Osteoblast (primary cell): ENCODE data around the gene HSPB9. TPM values are rescaled to one million over a fixed set of nuclear protein-coding genes. Genes with fewer than 3 reads are reported as not detected.

Experiments used
- DNase-seq: peaks from one replicate; pipeline ENCODE4 v3.0.0; 2011; ENCODE audit warnings: low spot score, mixed read lengths; ENCODE audit not compliant: insufficient read length; ENCODE audit errors: missing footprints
- H2AFZ ChIP-seq: 2 replicates; pipeline ENCODE4 v1.6.0; 2011; ENCODE audit warnings: mild to moderate bottlenecking, low read length
- H3K27ac ChIP-seq: 2 replicates; pipeline ENCODE4 v1.5.1; 2011; ENCODE audit warnings: mild to moderate bottlenecking, low read depth, low read length, moderate library complexity
- H3K27me3 ChIP-seq: 2 replicates; pipeline ENCODE4 v1.6.0; 2012; ENCODE audit warnings: mild to moderate bottlenecking, control low read depth, inconsistent platforms, low read length, moderate library complexity; ENCODE audit not compliant: insufficient read depth
- H3K36me3 ChIP-seq: 2 replicates; pipeline ENCODE4 v1.5.1; 2011; ENCODE audit warnings: mild to moderate bottlenecking, low read length, control low read depth, moderate library complexity; ENCODE audit not compliant: insufficient read depth
- H3K4me1 ChIP-seq: 2 replicates; pipeline ENCODE4 v1.5.1; 2011; ENCODE audit warnings: mild to moderate bottlenecking, low read length, control low read depth, moderate library complexity; ENCODE audit not compliant: insufficient read depth
- H3K4me2 ChIP-seq: 2 replicates; pipeline ENCODE4 v1.6.0; 2011; ENCODE audit warnings: mild to moderate bottlenecking, low read length; ENCODE audit not compliant: insufficient read depth
- H3K4me3 ChIP-seq: fragments of 200-600 bp; sonication (generic); 3 replicates; pipeline ENCODE4 v1.5.1; 2012; ENCODE audit warnings: mild to moderate bottlenecking, low read length, inconsistent platforms; ENCODE audit not compliant: insufficient read depth
- H3K79me2 ChIP-seq: 2 replicates; pipeline ENCODE4 v1.6.0; 2012; ENCODE audit warnings: mild to moderate bottlenecking, low read length, control low read depth, inconsistent platforms; ENCODE audit not compliant: insufficient read depth
- H3K9me3 ChIP-seq: 2 replicates; pipeline ENCODE4 v1.5.1; 2011; ENCODE audit warnings: low read depth, low read length, control low read depth
- H4K20me1 ChIP-seq: 2 replicates; pipeline ENCODE4 v1.6.0; 2012; ENCODE audit warnings: mild to moderate bottlenecking, low read length, control low read depth; ENCODE audit not compliant: insufficient read depth
- CTCF ChIP-seq: IDR thresholded peaks from 2 replicates; pipeline ENCODE4 v1.5.1; 2011; ENCODE audit warnings: mild to moderate bottlenecking, low read depth, low read length, moderate library complexity; ENCODE audit errors: extremely low read depth
- total RNA-seq: library from RNA; depleted of rRNA; stranded (reverse); fragments of >200 nt; gene quantifications from 2 replicates; pipeline ENCODE4 v1.2.3, GENCODE V29; 2012

HSPB9 gene
- total RNA-seq, 1 donor: not detected

GRCh38 chr17:42094375-42095069, 28.1 kb upstream of the HSPB9 start:
- Histone ChIP-seq H3K27ac (no peak overlapping the region), H2AFZ (no peak overlapping the region), H3K27me3 (peaks cover 40% of the 10 kb centered on the region), H3K36me3 (no peaks in the 10 kb centered on the region), H3K4me2 (no peak overlapping the region), H3K4me3 (no peak overlapping the region), H3K9me3 (no peaks in the 10 kb centered on the region), H4K20me1 (no peaks in the 10 kb centered on the region), H3K79me2 (no peaks in the 10 kb centered on the region), H3K4me1 (no peaks in the 10 kb centered on the region)
- DNase-seq: no peak
- TF ChIP-seq CTCF: no peak

- Histone ChIP-seq H3K27ac (no peak overlapping the region), H3K4me2 (no peak overlapping the region), H3K36me3 (no peaks in the 10 kb centered on the region), H3K9me3 (no peaks in the 10 kb centered on the region), H2AFZ (no peak overlapping the region), H3K27me3 (peaks cover 30% of the 10 kb centered on the region), H4K20me1 (no peaks in the 10 kb centered on the region), H3K79me2 (no peaks in the 10 kb centered on the region), H3K4me1 (no peaks in the 10 kb centered on the region), H3K4me3 (no peak overlapping the region)
- no peak for DNase-seq
- no peak for TF ChIP-seq CTCF
Observed at GRCh38 chr17:42096360-42097111, 26.1 kb upstream of the HSPB9 start.

DNA sequence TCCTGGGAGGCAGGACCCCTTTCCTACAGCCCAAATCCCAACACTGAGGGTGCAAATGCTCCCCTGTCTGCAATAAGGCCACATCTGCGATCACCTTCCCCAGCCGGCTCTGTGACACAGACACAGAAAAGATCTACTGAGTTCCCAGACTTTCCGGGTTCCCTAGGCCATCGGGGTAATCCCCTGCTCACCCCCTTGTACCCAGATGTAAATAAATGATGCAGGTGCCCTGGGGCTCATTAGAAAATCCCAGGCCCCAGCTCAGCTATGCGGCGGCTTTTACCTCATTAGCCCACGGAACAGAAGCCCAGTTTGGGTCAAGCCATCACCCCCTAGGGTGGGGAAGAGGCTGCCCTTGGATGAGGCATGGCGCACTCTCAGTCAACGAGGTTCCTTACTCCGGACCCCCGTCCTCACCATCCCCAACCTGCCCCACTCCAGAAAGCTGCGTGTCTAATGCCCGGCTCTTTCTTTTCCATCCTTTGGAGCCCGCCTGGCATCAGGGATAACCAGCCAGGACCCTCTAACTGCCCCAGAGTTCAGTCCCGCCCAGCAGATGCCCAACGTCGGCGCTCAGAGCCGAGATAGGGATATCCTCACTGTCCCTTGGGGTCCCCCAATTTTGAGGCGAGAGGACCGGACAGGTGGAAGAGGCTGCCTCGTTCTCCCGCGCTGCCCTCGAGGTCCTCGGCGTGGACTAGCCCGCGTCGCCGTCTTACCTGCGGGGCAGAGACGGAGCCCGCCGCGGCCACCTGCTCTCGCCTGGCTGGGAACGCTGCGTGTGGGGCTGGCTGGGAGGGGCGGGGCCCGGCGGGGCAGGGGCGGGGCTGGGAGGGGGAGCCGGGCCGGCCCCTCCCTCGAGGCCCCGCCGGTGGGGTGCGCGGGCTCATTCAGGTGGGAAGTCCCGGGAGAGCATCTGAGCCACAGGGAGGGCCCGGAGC, 24.6 kb upstream of the HSPB9 start, which contains the start of gene ZNF385C:
Gene ZNF385C, minus strand, starts transcription at position 783 of the 941 bp plus-strand sequence. CDS start 35,417 bp downstream, outside the sequence.
- Histone ChIP-seq H3K27me3 (peaks cover 21% of the 10 kb centered on the region), H3K4me1 (no peaks in the 10 kb centered on the region), H3K4me2 (no peak within 1 kb of the TSS)

More for the DNA sequence above, 24.6 kb upstream of the HSPB9 start, which contains the start of gene ZNF385C:
- no peak within 1 kb of the TSS for H3K4me3 ChIP-seq
- H3K79me2 ChIP-seq: no peaks in the 10 kb centered on the region
- H3K36me3 ChIP-seq: no peaks in the 10 kb centered on the region
- no peak within 1 kb of the TSS for H2AFZ ChIP-seq
- DNase-seq: no peak
- no peak for TF ChIP-seq CTCF
- no peaks in the 10 kb centered on the region for H4K20me1 ChIP-seq
- no peak within 1 kb of the TSS for H3K27ac ChIP-seq
- no peaks in the 10 kb centered on the region for H3K9me3 ChIP-seq
